ENCODE data around the gene AGBL4.
A peak's percentile ranks its signal among the peaks of the same experiment; 100 is the strongest.

The AGBL4 gene

GRCh38 chr1:48939828-48940227 is 1083.9 kb downstream of the AGBL4 start:
- DNase-seq: no peak

GRCh38 chr1:48939042-48939441 is 1084.7 kb downstream of the AGBL4 start:
- no peak for DNase-seq

- DNase-seq: no peak
These were observed 1086.0 kb downstream of the AGBL4 start for GRCh38 chr1:48937732-48938131.

GRCh38 chr1:48936436-48936835 is 1087.3 kb downstream of the AGBL4 start:
- no peak for DNase-seq

- DNase-seq: no peak
These were observed 1091.4 kb downstream of the AGBL4 start for GRCh38 chr1:48932366-48932765.

- no peak for DNase-seq
These were observed 1092.1 kb downstream of the AGBL4 start for GRCh38 chr1:48931506-48932192.

GRCh38 chr1:48930011-48930410 is 1093.7 kb downstream of the AGBL4 start:
- no peak for DNase-seq

GRCh38 chr1:48924099-48924498 is 1099.7 kb downstream of the AGBL4 start:
- no peak for DNase-seq

GRCh38 chr1:48923116-48923515 is 1100.6 kb downstream of the AGBL4 start:
- DNase-seq: no peak

GRCh38 chr1:48920851-48921250 is 1102.9 kb downstream of the AGBL4 start:
- DNase-seq: no peak

GRCh38 chr1:48917901-48918603 is 1105.7 kb downstream of the AGBL4 start:
- peak in 1 of 2 experiments; percentile 10 for DNase-seq

- no peak for DNase-seq
These were observed 1106.7 kb downstream of the AGBL4 start for GRCh38 chr1:48917070-48917454.

- DNase-seq: peak; percentile 62 to 75
These were observed 1107.4 kb downstream of the AGBL4 start for GRCh38 chr1:48916130-48917069.

GRCh38 chr1:48908606-48909005 is 1115.1 kb downstream of the AGBL4 start:
- DNase-seq: no peak

GRCh38 chr1:48906729-48907128 is 1117.0 kb downstream of the AGBL4 start:
- DNase-seq: no peak

- DNase-seq: peak in 1 of 2 experiments; percentile 10
These were observed 1117.6 kb downstream of the AGBL4 start for GRCh38 chr1:48906164-48906563.

- DNase-seq: no peak
These were observed 1120.5 kb downstream of the AGBL4 start for GRCh38 chr1:48903291-48903690.

- no peak for DNase-seq
These were observed 1124.9 kb downstream of the AGBL4 start for GRCh38 chr1:48898894-48899293.

- DNase-seq: no peak
These were observed 1134.1 kb downstream of the AGBL4 start for GRCh38 chr1:48889615-48890014.

GRCh38 chr1:48889082-48889481 is 1134.7 kb downstream of the AGBL4 start:
- peak; percentile 89 to 97 for DNase-seq

- DNase-seq: no peak
These were observed 1136.0 kb downstream of the AGBL4 start for GRCh38 chr1:48887796-48888195.

- no peak for DNase-seq
These were observed 1141.7 kb downstream of the AGBL4 start for GRCh38 chr1:48882020-48882419.

GRCh38 chr1:48878191-48878940 is 1145.4 kb downstream of the AGBL4 start:
- DNase-seq: no peak
